GM19438 (cell line): ENCODE measurements around the gene LINC01488.

ENCODE experiments used
- ATAC-seq: cut with Tn5 transposase; IDR thresholded peaks from one replicate; pipeline ENCODE4 v1.9.1; 2021; ENCODE audit warnings: low read depth; ENCODE audit not compliant: unreplicated experiment

Gene LINC01488

GRCh38 chr11:69444381-69445130, 36.9 kb upstream of the LINC01488 start:
- ATAC-seq, result no peak

- ATAC-seq, result no peak
Measured at GRCh38 chr11:69445131-69445470, 36.4 kb upstream of the LINC01488 start.

GRCh38 chr11:69446108-69446507, 35.4 kb upstream of the LINC01488 start:
- no peak for ATAC-seq

GRCh38 chr11:69447786-69448185, 33.7 kb upstream of the LINC01488 start:
- ATAC-seq, result no peak

GRCh38 chr11:69448471-69449284, 32.8 kb upstream of the LINC01488 start:
- ATAC-seq, result no peak

- ATAC-seq, result no peak
Measured at GRCh38 chr11:69449320-69450063, 32.0 kb upstream of the LINC01488 start.

GRCh38 chr11:69450064-69450856, 31.2 kb upstream of the LINC01488 start:
- no peak for ATAC-seq

- ATAC-seq, result no peak
Measured at GRCh38 chr11:69450857-69451220, 30.6 kb upstream of the LINC01488 start.

- ATAC-seq, result no peak
Measured at GRCh38 chr11:69451289-69451688, 30.2 kb upstream of the LINC01488 start.

GRCh38 chr11:69452206-69452987, 29.1 kb upstream of the LINC01488 start:
- no peak for ATAC-seq

- ATAC-seq, result no peak
Measured at GRCh38 chr11:69453151-69453550, 28.3 kb upstream of the LINC01488 start.

GRCh38 chr11:69454018-69454417, 27.4 kb upstream of the LINC01488 start:
- ATAC-seq, result no peak

GRCh38 chr11:69455969-69456368, 25.5 kb upstream of the LINC01488 start:
- no peak for ATAC-seq

GRCh38 chr11:69456712-69457111, 24.8 kb upstream of the LINC01488 start:
- ATAC-seq, result no peak

GRCh38 chr11:69459848-69460539, 21.5 kb upstream of the LINC01488 start:
- ATAC-seq, result no peak

GRCh38 chr11:69460540-69461257, 20.8 kb upstream of the LINC01488 start:
- ATAC-seq, result no peak

- ATAC-seq, result no peak
Measured at GRCh38 chr11:69461272-69461962, 20.0 kb upstream of the LINC01488 start.
